ENCODE measurements around the gene GOLGA6L7. TPM values are rescaled to one million over a fixed set of nuclear protein-coding genes. Genes with fewer than 3 reads are reported as not detected.

GOLGA6L7 gene
- total RNA-seq, 1 donor from 2014 or later = not detected

GRCh38 chr15:28889346-28889745, 40.9 kb upstream of the GOLGA6L7 start:
- DNase-seq (ENCODE audit: low read depth) (no peak), FAIRE-seq (no peak)
- Histone ChIP-seq H4K20me1 (ENCODE audit: insufficient read depth, low read length) (peaks cover 38% of the 10 kb centered on the region), H3K36me3 (ENCODE audit: insufficient read depth, low read length) (no peaks in the 10 kb centered on the region), H3K79me2 (ENCODE audit: insufficient read depth, low read length) (peaks cover 45% of the 10 kb centered on the region), H3K4me3 (ENCODE audit: insufficient read depth, low read depth, low read length) (no peak overlapping the region), H3K9me3 (ENCODE audit: insufficient read depth, low read depth, low read length) (no peaks in the 10 kb centered on the region), H2AFZ (ENCODE audit: low read depth, low read length) (no peak overlapping the region), H3K4me1 (ENCODE audit: insufficient read depth, low read length) (peaks cover 15% of the 10 kb centered on the region), H3K27me3 (ENCODE audit: insufficient read depth, low read length) (no peaks in the 10 kb centered on the region), H3K4me2 (ENCODE audit: low read length) (no peak overlapping the region), H3K27ac (ENCODE audit: low read depth, low read length) (no peak overlapping the region), H3K9ac (ENCODE audit: low read length) (no peak overlapping the region)
- peaks cover 3% of the 10 kb centered on the region for H3K27me3 Mint-ChIP-seq (ENCODE audit: low read depth, unreplicated experiment)
- H3K9me3 Mint-ChIP-seq (ENCODE audit: unreplicated experiment) = no peaks in the 10 kb centered on the region
- TF ChIP-seq CTCF (IDR thresholded peaks at IDR 0.05; ENCODE audit: insufficient read depth, low read depth, low read length) (no peak), EZH2 (IDR thresholded peaks at IDR 0.05; ENCODE audit: insufficient read depth, low read length) (no peak)
- H3K4me3 Mint-ChIP-seq (ENCODE audit: unreplicated experiment) = no peak overlapping the region
- H3K27ac Mint-ChIP-seq (ENCODE audit: unreplicated experiment) = no peak overlapping the region
- peaks cover 1% of the 10 kb centered on the region for H3K36me3 Mint-ChIP-seq (ENCODE audit: low read depth, unreplicated experiment)
- H3K4me1 Mint-ChIP-seq (ENCODE audit: low read depth, unreplicated experiment) = peaks cover 8% of the 10 kb centered on the region

GRCh38 chr15:28888900-28889299, 40.5 kb upstream of the GOLGA6L7 start:
- H3K4me2 ChIP-seq (ENCODE audit: low read length) = no peak overlapping the region

More at GRCh38 chr15:28888900-28889299, 40.5 kb upstream of the GOLGA6L7 start:
- Histone ChIP-seq H3K4me3 (ENCODE audit: insufficient read depth, low read depth, low read length) (no peak overlapping the region), H3K79me2 (ENCODE audit: insufficient read depth, low read length) (peaks cover 42% of the 10 kb centered on the region), H4K20me1 (ENCODE audit: insufficient read depth, low read length) (peaks cover 37% of the 10 kb centered on the region), H3K9me3 (ENCODE audit: insufficient read depth, low read depth, low read length) (no peaks in the 10 kb centered on the region), H3K4me1 (ENCODE audit: insufficient read depth, low read length) (peaks cover 15% of the 10 kb centered on the region), H3K27ac (ENCODE audit: low read depth, low read length) (no peak overlapping the region), H3K36me3 (ENCODE audit: insufficient read depth, low read length) (no peaks in the 10 kb centered on the region), H3K9ac (ENCODE audit: low read length) (no peak overlapping the region), H2AFZ (ENCODE audit: low read depth, low read length) (no peak overlapping the region), H3K27me3 (ENCODE audit: insufficient read depth, low read length) (no peaks in the 10 kb centered on the region)
- no peak for TF ChIP-seq CTCF (IDR thresholded peaks at IDR 0.05; ENCODE audit: insufficient read depth, low read depth, low read length)
- TF ChIP-seq EZH2 (IDR thresholded peaks at IDR 0.05; ENCODE audit: insufficient read depth, low read length) = no peak
- H3K9me3 Mint-ChIP-seq (ENCODE audit: unreplicated experiment) = no peaks in the 10 kb centered on the region
- DNase-seq (ENCODE audit: low read depth) (no peak), FAIRE-seq (no peak)
- H3K27ac Mint-ChIP-seq (ENCODE audit: unreplicated experiment) = no peak overlapping the region
- H3K4me3 Mint-ChIP-seq (ENCODE audit: unreplicated experiment) = no peak overlapping the region
- H3K36me3 Mint-ChIP-seq (ENCODE audit: low read depth, unreplicated experiment) = peaks cover 1% of the 10 kb centered on the region
- peaks cover 3% of the 10 kb centered on the region for H3K27me3 Mint-ChIP-seq (ENCODE audit: low read depth, unreplicated experiment)
- H3K4me1 Mint-ChIP-seq (ENCODE audit: low read depth, unreplicated experiment) = peaks cover 8% of the 10 kb centered on the region

All from astrocyte (in vitro differentiated cells and primary cell).